GM12878 (cell line): ENCODE measurements around the gene NCLN. TPM values are rescaled to one million over a fixed set of nuclear protein-coding genes. Genes with fewer than 3 reads are reported as not detected.
A peak's percentile ranks its signal among the peaks of the same experiment; 100 is the strongest.

ENCODE experiments used
- ATAC-seq: fragments of 200-7000 bp; cut with Tn5 transposase; 3 replicates; pipeline ENCODE4 v1.9.1; 2020; ENCODE audit warnings: mild to moderate bottlenecking, moderate library complexity
- BruUV-seq: library from RNA; stranded (reverse); fragments of 400-500 nt; replicated peaks from 2 replicates; lab custom pipeline; 2021; lab: Mats Ljungman, UMichigan
- CTCF ChIA-PET: fragments of 300-600 bp; sonication (Branson Sonifier 250); formaldehyde crosslinking; extraction: SDS; loops from one replicate; lab custom pipeline; 2021; ENCODE audit warnings: inconsistent platforms; lab: Yijun Ruan, JAX
- POLR2A ChIA-PET: fragments of 350-600 bp; formaldehyde crosslinking; extraction: SDS; loops from one replicate; lab custom pipeline; 2021; ENCODE audit warnings: inconsistent platforms; lab: Charles Lee
- RAD21 ChIA-PET: fragments of 300-600 bp; sonication (Branson Sonifier 250); formaldehyde crosslinking; loops from one replicate; lab custom pipeline; 2023; ENCODE audit warnings: antibody characterized with exemption; ENCODE audit not compliant: unreplicated experiment; lab: Charles Lee
- SMC1A ChIA-PET: fragments of 300-600 bp; sonication (Branson Sonifier 250); formaldehyde crosslinking; loops from one replicate; lab custom pipeline; 2023; ENCODE audit not compliant: unreplicated experiment, uncharacterized antibody; lab: Charles Lee
- DNase-seq: peaks from one replicate; pipeline ENCODE4 v3.0.0-alpha.2; 2011; ENCODE audit warnings: low read depth, low spot score
- FAIRE-seq: peaks from 3 replicates; lab custom pipeline; 2011; peaks lifted over from hg19 to GRCh38; lab: Jason Lieb, UNC
- H2AFZ ChIP-seq: 2 replicates; pipeline ENCODE4 v1.6.0; 2011; ENCODE audit warnings: low read depth, low read length, control low read depth; ENCODE audit not compliant: control insufficient read depth
- H3K27ac ChIP-seq: 2 replicates; pipeline ENCODE4 v1.5.1; 2011; ENCODE audit warnings: control low read depth; ENCODE audit not compliant: control insufficient read depth, insufficient read depth
- H3K27me3 ChIP-seq, 2 experiments: replicated peaks in 1 of 2; 2 replicates each; pipeline versions ENCODE4 v1.6.0 to v1.6.1; 2011; ENCODE audit warnings: low read length in 1 of 2; ENCODE audit not compliant: control insufficient read depth in 2 of 2, insufficient read depth in 2 of 2
- H3K36me3 ChIP-seq, 2 experiments: 2 replicates each; pipeline ENCODE4 v1.5.1; 2011; ENCODE audit warnings: low read length in 1 of 2; ENCODE audit not compliant: control insufficient read depth in 2 of 2, insufficient read depth in 2 of 2
- H3K4me1 ChIP-seq: 2 replicates; pipeline ENCODE4 v1.6.1; 2011; ENCODE audit warnings: mild to moderate bottlenecking, low read length, moderate library complexity, mixed read lengths; ENCODE audit not compliant: control insufficient read depth, insufficient read depth
- H3K4me2 ChIP-seq: 2 replicates; pipeline ENCODE4 v1.6.0; 2011; ENCODE audit warnings: control low read depth; ENCODE audit not compliant: control insufficient read depth, insufficient read depth
- H3K4me3 ChIP-seq: fragments of 200-600 bp; sonication (generic); 2 replicates; pipeline ENCODE4 v1.5.1; 2016
- H3K79me2 ChIP-seq: 2 replicates; pipeline ENCODE4 v1.6.0; 2011; ENCODE audit warnings: low read length; ENCODE audit not compliant: control insufficient read depth, insufficient read depth
- H3K9ac ChIP-seq: 2 replicates; pipeline ENCODE4 v1.8.0; 2011; ENCODE audit warnings: low read length, control low read depth, mixed read lengths; ENCODE audit not compliant: control insufficient read depth, insufficient read depth
- H3K9me3 ChIP-seq: replicated peaks from 3 replicates; pipeline ENCODE4 v1.5.1; 2011; ENCODE audit warnings: mild to moderate bottlenecking, low read length; ENCODE audit not compliant: control insufficient read depth, insufficient read depth
- H4K20me1 ChIP-seq: 2 replicates; pipeline ENCODE4 v1.6.0; 2011; ENCODE audit not compliant: control insufficient read depth, insufficient read depth
- NRF1 ChIP-seq: conservative IDR thresholded peaks from 2 replicates; pipeline ENCODE4 v1.6.1; 2011; ENCODE audit warnings: mild to moderate bottlenecking, low read depth, low read length, improper control_type of control experiment
- RELA ChIP-seq: fragments of 450-650 bp; IDR thresholded peaks from 2 replicates; pipeline ENCODE4 v1.8.0; 2014; ENCODE audit warnings: borderline replicate concordance; ENCODE audit not compliant: partially characterized antibody
- SREBF1 ChIP-seq: IDR thresholded peaks from 2 replicates; pipeline ENCODE4 v1.6.1; 2012; ENCODE audit warnings: mild to moderate bottlenecking, low read length
- WGBS: methylation state at CpG from one replicate; pipeline ENCODE4 v1.1.6; 2016; ENCODE audit warnings: low lambda C conversion rate; ENCODE audit not compliant: insufficient replicate concordance, insufficient coverage; ENCODE audit errors: missing lambda C conversion rate; 5-methylcytosine and 5-hydroxymethylcytosine counted together
- in situ Hi-C: fragments of 300-500 bp; cut with MboI; formaldehyde crosslinking; loops from 9 replicates; pipeline ENCODE4 v1.14.3; 2018; ENCODE audit warnings: mixed read lengths
- intact Hi-C: fragments of 100-400 bp; cut with micrococcal nuclease; formaldehyde crosslinking; loops from one replicate; pipeline ENCODE4 v1.14.2; 2022; ENCODE audit not compliant: unreplicated experiment
- polyA plus RNA-seq, 11 experiments: library from polyadenylated mRNA; depleted of rRNA in 4 of 11; unstranded in 6 of 11; stranded (reverse) in 5 of 11; fragments of >200 nt; fragmentation: Nextera tagmentation in 4 of 11; fragmentation: Illumina TruSeq in 1 of 11; extraction: Ambion mirVana in 4 of 11; extraction: Trizol in 1 of 11; gene quantifications; 1 replicate in 1 of 11; 2 replicates in 10 of 11; pipeline versions ENCODE4 v1.2.1 to v1.2.3, GENCODE V29; 2011 to 2016; ENCODE audit warnings: inconsistent platforms in 2 of 11, missing spikeins in 2 of 11, low read depth in 1 of 11
- total RNA-seq, 4 experiments: library from RNA; depleted of rRNA in 3 of 4; stranded (reverse); fragments of >200 nt in 3 of 4; fragmentation: Illumina TruSeq in 1 of 4; extraction: Trizol in 1 of 4; gene quantifications; 2 replicates each; pipeline versions ENCODE4 v1.2.1 to v1.2.3, GENCODE V29; 2013 to 2021
- TF ChIP-seq, protein P1 (sequence below): IDR thresholded peaks from 2 replicates; pipeline ENCODE4 v1.6.1; 2011; ENCODE audit warnings: borderline replicate concordance, low read depth, mild to moderate bottlenecking, moderate library complexity, low read length; ENCODE audit not compliant: insufficient read depth, poor library complexity, severe bottlenecking

The NCLN gene
- total and polyA plus RNA-seq, 10 of the 15 experiments (the other 5 are each of a cell fraction or from before 2014, with no cell fraction given): 2.2 to 79.1 (median 36.0) TPM

DNA sequence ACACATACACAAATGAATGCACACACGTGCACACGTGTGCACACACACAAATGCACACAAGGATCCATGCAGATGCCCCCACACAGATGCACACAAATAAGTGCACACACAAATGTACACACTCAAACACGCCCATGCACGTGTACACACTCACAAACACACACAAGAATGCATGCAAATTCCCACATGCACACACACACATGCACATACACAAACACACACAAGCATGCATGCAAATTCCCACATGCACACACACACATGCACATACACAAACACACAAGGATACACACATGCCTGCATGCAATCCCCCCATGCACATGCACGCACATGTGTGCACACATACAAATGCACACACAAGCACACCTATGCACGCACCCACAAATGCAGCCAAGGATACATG, 36.6 kb upstream of the NCLN start:
- H3K36me3 ChIP-seq: no peaks in the 10 kb centered on the region; a peak in 2 of 4 replicates
- WGBS: 69% methylated on average over 6 of the region's 6 CpGs
- H3K27ac ChIP-seq: no peak overlapping the region
- TF ChIP-seq NRF1 (no peak), SREBF1 (no peak), RELA (no peak)
- TF ChIP-seq, protein P1, sequence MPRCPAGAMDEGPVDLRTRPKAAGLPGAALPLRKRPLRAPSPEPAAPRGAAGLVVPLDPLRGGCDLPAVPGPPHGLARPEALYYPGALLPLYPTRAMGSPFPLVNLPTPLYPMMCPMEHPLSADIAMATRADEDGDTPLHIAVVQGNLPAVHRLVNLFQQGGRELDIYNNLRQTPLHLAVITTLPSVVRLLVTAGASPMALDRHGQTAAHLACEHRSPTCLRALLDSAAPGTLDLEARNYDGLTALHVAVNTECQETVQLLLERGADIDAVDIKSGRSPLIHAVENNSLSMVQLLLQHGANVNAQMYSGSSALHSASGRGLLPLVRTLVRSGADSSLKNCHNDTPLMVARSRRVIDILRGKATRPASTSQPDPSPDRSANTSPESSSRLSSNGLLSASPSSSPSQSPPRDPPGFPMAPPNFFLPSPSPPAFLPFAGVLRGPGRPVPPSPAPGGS: peak; percentile 6
- no peaks in the 10 kb centered on the region for H4K20me1 ChIP-seq
- RAD21 ChIA-PET: no interaction called here
- no peaks in the 10 kb centered on the region; the same call in 2 of the 3 replicates for H3K9me3 ChIP-seq
- FAIRE-seq: no peak
- no TSS peak for BruUV-seq
- no peak overlapping the region for H3K9ac ChIP-seq
- CTCF ChIA-PET: no interaction called here
- H3K4me1 ChIP-seq: peaks cover 12% of the 10 kb centered on the region
- intact Hi-C loops (no loop called here), in situ Hi-C loops (no loop called here)
- POLR2A ChIA-PET: no interaction called here
- H3K4me2 ChIP-seq: no peak overlapping the region
- H3K4me3 ChIP-seq: no peak overlapping the region
- H2AFZ ChIP-seq: no peak overlapping the region
- DNase-seq: no peak
- no peaks in the 10 kb centered on the region for H3K27me3 ChIP-seq
- ATAC-seq: no peak
- SMC1A ChIA-PET: no interaction called here
- H3K79me2 ChIP-seq: peaks cover 5% of the 10 kb centered on the region; the same call in 1 of the 2 replicates
